ENCODE results near the gene ARAP1. TPM values are rescaled to one million over a fixed set of nuclear protein-coding genes. Genes with fewer than 3 reads are reported as not detected.

The ARAP1 gene
- total RNA-seq, 2 experiments from 2014 or later, result 77.4 to 79.6 TPM

DNA sequence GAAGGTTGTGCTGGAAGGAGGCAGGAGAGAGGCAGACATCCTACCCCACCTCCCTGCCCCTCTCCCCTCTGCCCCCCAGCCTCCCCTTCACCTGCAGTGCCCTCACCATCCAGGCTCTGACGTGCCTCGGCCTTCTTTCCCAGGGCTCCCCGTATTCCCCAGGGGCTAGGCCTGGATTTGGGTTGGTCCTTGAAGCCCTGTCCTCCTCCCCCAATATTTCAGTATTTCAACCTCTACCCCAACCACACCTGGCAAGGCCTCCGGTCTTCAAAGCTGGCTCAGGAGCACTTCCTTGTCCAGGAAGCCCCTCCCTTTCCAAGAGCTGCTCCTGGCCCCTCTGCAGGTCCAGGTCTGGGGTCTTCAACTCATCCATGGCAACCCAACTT, 69.4 kb downstream of the ARAP1 start:
- Mint-ChIP-seq H3K4me3 (no peak overlapping the region), H3K36me3 (peaks cover 15% of the 10 kb centered on the region), H3K27me3 (peaks cover 12% of the 10 kb centered on the region), H3K27ac (no peak overlapping the region), H3K4me1 (ENCODE audit: low read depth) (peaks cover 17% of the 10 kb centered on the region), H3K9me3 (no peaks in the 10 kb centered on the region)
- POLR2A ChIA-PET, result no interaction called here
- CTCF ChIA-PET, result interaction anchor here (0.9 to 7.1 kb wide), 8 partner anchors 9 to 110 kb away, joined by 3 to 155 read pairs (median 6); partner anchors contain the start of gene STARD10
- no peak for DNase-seq
- intact Hi-C loops (cut with micrococcal nuclease), result no loop called here

DNA sequence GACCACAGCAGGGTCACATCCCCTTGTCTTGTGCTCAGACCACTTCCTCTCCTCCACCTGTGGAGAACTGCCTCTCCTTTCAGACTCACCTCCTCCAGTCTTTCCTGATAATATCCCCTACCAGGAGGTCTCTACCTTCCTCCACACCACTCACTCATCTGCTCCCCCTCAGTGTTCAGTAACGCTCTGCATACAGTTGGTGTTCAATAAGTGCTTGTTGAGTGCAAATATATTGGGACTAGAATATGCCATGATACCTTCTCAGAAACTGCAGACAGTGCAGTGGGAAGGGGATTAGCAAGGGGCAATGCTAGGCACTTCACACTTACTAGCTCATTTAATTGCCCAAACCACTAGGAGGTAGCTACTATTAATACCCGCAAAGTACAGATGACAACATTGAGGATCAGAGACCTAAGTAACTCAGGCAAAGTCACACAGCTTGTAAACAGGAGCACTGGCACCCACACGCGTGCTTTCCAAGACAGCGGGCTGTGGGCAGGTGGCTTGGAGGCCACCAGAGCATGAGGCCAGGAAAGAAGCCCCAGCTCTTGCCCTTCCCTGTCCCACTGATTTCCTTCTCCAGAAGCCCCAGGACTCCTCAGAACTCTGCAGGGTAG, 69.9 kb downstream of the ARAP1 start:
- Mint-ChIP-seq H3K4me1 (ENCODE audit: low read depth) (peaks cover 18% of the 10 kb centered on the region), H3K9me3 (no peaks in the 10 kb centered on the region), H3K4me3 (no peak overlapping the region), H3K27me3 (peaks cover 14% of the 10 kb centered on the region), H3K36me3 (peaks cover 11% of the 10 kb centered on the region), H3K27ac (no peak overlapping the region)
- CTCF ChIA-PET, result interaction anchor here (0.9 to 7.1 kb wide), 7 partner anchors 9 to 94 kb away, joined by 3 to 155 read pairs (median 5); no protein-coding TSS in a partner anchor
- intact Hi-C loops (cut with micrococcal nuclease), result no loop called here
- POLR2A ChIA-PET, result no interaction called here
- no peak for DNase-seq

DNA sequence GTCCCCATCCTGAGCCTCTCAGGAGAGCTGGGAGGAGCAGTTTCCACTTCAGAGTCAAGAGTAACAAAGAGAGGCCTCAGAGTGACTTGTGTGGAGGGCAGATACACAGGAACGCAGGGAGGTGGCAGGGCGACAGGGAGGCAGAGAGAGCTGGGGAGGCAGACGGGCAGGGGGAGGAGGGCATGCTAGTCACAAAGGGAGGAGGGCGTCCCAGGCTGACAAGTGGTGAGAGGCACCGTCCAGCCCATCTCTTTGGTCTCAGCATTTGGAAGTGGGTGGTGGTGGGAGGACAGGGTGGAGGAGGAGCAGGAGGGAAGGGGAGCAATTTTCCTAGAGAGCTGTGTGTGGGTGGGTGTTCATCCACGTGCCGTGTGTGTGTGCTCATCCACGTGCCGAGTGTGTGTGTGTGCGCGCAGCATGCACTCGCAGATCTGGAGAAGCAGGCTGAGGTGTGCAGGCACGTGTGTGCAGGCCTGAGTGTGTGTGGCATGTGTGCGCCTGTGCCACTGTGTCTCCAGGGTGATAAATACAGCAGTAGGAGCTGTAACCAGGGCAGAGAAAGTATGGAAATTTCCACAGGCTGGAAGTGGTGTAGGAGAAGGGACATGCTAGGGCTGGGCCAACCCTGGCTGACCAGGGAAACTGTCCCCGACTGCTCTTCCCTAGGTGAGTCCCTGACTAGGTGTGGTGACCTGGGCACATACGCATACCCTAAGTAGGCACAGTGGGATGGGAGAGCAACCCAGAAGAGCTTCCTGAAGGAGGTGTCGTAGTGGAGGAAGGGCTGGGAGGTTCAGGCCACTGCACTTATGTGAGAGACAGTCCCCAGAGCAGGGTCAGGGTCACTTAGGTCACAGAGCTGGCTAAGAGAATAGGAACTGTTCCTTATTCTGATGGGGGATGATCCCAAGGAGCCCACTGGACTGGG, 70.7 kb downstream of the ARAP1 start:
- no peak overlapping the region for H3K4me3 Mint-ChIP-seq
- POLR2A ChIA-PET, result interaction anchor here (0.5 to 0.8 kb wide), 2 partner anchors 89 to 733 kb away, joined by 3 to 6 read pairs; no protein-coding TSS in a partner anchor
- H3K36me3 Mint-ChIP-seq, result peaks cover 5% of the 10 kb centered on the region
- intact Hi-C loops (cut with micrococcal nuclease), result no loop called here
- H3K27me3 Mint-ChIP-seq, result peaks cover 22% of the 10 kb centered on the region
- CTCF ChIA-PET, result interaction anchor here (0.6 to 7.1 kb wide), 7 partner anchors 9 to 561 kb away, joined by 3 to 155 read pairs (median 4); no protein-coding TSS in a partner anchor
- no peak overlapping the region for H3K27ac Mint-ChIP-seq
- no peaks in the 10 kb centered on the region for H3K9me3 Mint-ChIP-seq
- peaks cover 13% of the 10 kb centered on the region for H3K4me1 Mint-ChIP-seq (ENCODE audit: low read depth)
- DNase-seq, result no peak

DNA sequence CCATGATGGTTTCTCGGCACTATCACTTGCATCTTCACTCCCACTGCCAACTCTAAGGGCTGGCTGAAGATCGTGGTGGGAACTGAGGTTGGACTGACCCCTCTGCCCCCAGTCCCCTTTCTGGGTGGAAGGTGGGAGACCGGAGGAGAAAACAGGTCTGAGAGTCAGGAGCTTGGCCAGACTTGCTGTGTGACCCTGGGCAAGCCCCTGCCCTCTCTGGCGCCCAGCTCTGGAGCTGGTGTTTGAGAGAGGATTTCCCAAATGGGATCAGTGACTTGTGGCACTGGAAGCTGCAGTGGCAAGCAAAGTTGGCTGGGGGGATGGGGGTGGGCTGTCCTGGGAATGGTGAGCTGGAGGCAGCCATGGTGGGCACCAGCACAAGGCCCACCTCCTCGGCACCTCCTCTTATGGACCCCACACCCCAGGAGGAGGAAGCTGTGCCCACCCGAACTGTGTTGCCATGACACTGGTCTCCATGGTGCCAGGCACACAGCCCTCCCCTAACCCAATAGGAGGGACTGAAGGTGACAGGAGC, 71.5 kb downstream of the ARAP1 start:
- Mint-ChIP-seq H3K9me3 (no peaks in the 10 kb centered on the region), H3K27ac (no peak overlapping the region), H3K4me1 (ENCODE audit: low read depth) (peaks cover 7% of the 10 kb centered on the region), H3K36me3 (peaks cover 3% of the 10 kb centered on the region), H3K4me3 (no peak overlapping the region), H3K27me3 (peaks cover 28% of the 10 kb centered on the region)
- ChIA-PET POLR2A (interaction anchor here (0.5 to 0.8 kb wide), 3 partner anchors 88 to 734 kb away, joined by 3 to 6 read pairs (median 3); no protein-coding TSS in a partner anchor), CTCF (interaction anchor here (0.6 to 7.1 kb wide), 7 partner anchors 9 to 562 kb away, joined by 3 to 155 read pairs (median 4); no protein-coding TSS in a partner anchor)
- intact Hi-C loops (cut with micrococcal nuclease), result no loop called here
- DNase-seq, result no peak

DNA sequence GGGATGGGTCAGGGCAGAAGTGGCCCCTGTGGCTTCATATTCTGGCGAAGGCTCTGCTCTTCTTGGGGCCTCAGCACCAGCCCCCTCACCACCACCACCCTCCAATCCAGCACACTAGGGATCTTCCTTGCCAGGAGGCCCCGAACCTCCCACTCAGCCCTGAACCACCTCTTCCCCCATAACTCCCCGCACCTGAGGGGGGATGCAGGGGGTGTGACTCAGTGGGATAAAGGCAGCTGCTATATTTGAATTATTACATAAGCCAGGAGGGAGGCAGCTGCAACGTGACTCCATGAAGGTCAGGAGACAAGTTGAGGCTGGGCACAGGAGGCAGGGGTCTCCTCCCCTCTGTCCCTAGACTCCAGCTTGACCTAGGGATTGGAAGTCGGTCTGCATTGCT, 72.3 kb downstream of the ARAP1 start:
- Mint-ChIP-seq H3K27me3 (peaks cover 36% of the 10 kb centered on the region), H3K4me3 (no peak overlapping the region), H3K36me3 (peaks cover 3% of the 10 kb centered on the region), H3K27ac (no peak overlapping the region), H3K4me1 (ENCODE audit: low read depth) (peaks cover 7% of the 10 kb centered on the region), H3K9me3 (no peaks in the 10 kb centered on the region)
- intact Hi-C loops (cut with micrococcal nuclease), result no loop called here
- CTCF ChIA-PET, result interaction anchor here (0.7 to 7.1 kb wide), 5 partner anchors 12 to 209 kb away, joined by 3 to 155 read pairs (median 4); no protein-coding TSS in a partner anchor
- no peak for DNase-seq
- POLR2A ChIA-PET, result interaction anchor here (0.8 to 1.2 kb wide), 2 partner anchors 11 to 90 kb away, joined by 3 read pairs; no protein-coding TSS in a partner anchor

DNA sequence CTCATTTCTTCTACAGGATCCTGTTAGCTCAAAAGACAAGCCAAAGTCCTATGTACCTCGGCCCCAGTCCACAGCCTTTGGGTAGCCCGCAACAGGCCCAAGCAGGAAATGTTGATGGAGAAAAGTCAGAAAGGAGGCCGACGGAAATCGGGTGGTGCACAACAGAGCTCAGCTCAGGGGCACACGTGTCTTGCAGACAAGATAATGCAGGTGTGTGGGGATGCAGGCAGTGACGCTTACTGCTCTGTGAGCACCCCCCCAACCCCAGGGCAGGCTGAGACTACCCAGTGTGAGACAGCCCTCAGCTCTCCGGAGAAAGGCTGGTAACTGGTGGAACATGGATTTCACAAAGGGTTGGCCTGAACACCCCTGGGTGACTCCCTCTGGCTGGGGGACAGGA, 73.7 kb downstream of the ARAP1 start:
- intact Hi-C loops (cut with micrococcal nuclease), result no loop called here
- Mint-ChIP-seq H3K27me3 (peaks cover 49% of the 10 kb centered on the region), H3K27ac (no peak overlapping the region), H3K4me3 (no peak overlapping the region), H3K4me1 (ENCODE audit: low read depth) (peaks cover 3% of the 10 kb centered on the region), H3K36me3 (peaks cover under 1% of the 10 kb centered on the region), H3K9me3 (no peaks in the 10 kb centered on the region)
- CTCF ChIA-PET, result no interaction called here
- DNase-seq, result no peak
- POLR2A ChIA-PET, result interaction anchor here (0.9 to 1.2 kb wide), 2 partner anchors 10 to 86 kb away, joined by 3 read pairs; no protein-coding TSS in a partner anchor

DNA sequence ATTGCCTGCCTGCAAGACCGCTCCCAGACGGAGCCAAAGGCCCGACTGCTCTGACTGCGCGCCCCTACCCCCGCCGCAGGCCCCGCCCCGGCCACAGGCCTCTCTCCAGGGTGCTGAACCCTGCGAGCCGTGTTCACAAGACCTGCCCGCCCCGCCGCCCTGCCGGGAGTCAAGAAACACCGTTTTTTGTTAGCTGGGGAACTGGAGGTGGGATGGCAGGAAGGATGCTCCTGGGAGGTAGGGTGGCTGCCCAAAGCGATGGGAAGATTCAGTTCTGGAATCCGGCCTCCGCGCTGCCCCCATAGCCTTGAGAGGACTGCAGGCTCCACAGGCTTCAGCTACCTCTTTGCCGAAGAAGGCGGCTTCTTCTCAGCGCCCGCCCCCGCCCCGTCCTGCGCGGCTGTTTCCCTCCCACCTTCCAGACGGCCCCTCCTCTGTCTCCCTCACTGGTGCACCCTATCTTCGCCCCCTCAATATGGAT, 75.3 kb downstream of the ARAP1 start:
- peaks cover 61% of the 10 kb centered on the region for H3K27me3 Mint-ChIP-seq
- H3K36me3 Mint-ChIP-seq, result no peaks in the 10 kb centered on the region
- no peak overlapping the region for H3K27ac Mint-ChIP-seq
- intact Hi-C loops (cut with micrococcal nuclease), result no loop called here
- H3K4me3 Mint-ChIP-seq, result no peak overlapping the region
- ChIA-PET POLR2A (no interaction called here), CTCF (interaction anchor here (1.2 to 3.6 kb wide), 4 partner anchors 8 to 90 kb away, joined by 4 to 22 read pairs (median 10); no protein-coding TSS in a partner anchor)
- DNase-seq, result peak; percentile 80
- no peaks in the 10 kb centered on the region for H3K9me3 Mint-ChIP-seq
- H3K4me1 Mint-ChIP-seq (ENCODE audit: low read depth), result peaks cover 3% of the 10 kb centered on the region

DNA sequence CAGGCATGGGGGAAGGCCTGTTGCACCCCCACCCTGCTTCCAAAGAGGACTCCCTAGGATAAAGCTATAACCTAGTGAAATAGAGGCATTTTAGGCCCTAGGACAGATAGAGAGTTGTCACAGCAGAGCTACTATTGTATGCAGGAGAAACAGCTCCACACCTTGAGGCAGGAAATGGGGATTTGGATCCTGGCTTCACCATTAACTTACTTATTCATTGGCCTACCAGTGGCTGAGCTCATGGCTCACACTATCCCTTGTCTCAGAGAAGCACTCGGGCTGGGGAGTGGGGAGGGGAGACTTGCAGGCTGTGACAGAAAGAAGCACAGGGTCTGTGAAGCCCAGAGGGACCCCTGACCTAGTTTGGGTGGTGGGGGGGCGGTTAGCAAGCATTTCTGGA, 77.0 kb downstream of the ARAP1 start:
- no peaks in the 10 kb centered on the region for H3K36me3 Mint-ChIP-seq
- CTCF ChIA-PET, result interaction anchor here (0.6 to 3.6 kb wide), 3 partner anchors 10 to 130 kb away, joined by 5 to 22 read pairs (median 15); no protein-coding TSS in a partner anchor

DNA sequence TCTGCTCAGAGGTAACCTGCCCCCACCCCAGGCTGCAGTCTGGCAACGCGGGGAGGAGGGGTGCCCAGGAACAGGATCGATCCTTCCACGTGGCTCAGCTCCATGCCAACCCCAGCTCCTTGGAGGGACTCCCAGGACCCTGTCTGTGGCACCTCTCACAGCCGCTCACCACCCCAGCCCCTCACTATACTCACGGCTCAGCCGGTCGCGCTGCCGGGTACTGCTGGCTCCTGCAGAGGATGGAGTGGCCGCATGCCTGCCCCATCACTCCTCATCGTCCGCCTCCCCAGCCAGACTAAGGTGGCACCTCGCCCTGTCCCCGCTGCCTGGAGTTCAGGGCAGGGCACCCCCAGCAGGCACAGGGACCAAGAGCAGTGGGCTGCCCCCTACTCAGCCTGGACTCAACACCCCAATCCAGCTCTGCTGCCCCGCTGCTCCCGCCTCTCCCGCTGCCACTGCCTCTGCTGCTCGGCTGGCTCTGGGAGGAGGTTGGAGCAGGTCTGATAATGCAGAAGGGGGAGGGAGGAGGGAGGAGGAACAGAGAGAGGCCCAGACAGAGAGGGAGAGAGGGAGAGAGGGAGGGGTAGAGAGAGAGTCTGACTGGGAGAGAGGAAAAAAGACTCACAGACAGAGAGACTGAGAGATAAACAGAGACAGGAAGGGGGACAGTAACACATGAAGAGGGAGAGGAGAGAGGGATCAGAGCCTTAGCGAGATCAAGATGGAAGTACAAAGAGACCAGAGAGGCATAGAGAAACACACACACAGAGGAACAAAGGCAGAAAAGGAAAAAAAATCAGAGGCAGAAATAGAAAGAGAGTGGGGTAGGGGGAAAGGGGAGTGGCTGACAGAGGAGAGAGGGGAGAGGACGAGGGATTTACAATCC, 78.0 kb downstream of the ARAP1 start, which contains the start of gene PDE2A:
TSS of gene PDE2A (minus strand) at position 480 of the 886 bp plus-strand sequence. CDS start at position 265, 215 bp downstream.
- Mint-ChIP-seq H3K4me1 (ENCODE audit: low read depth) (peaks cover 5% of the 10 kb centered on the region), H3K9me3 (no peaks in the 10 kb centered on the region), H3K4me3 (no peak within 1 kb of the TSS), H3K27me3 (peaks cover 77% of the 10 kb centered on the region), H3K36me3 (no peaks in the 10 kb centered on the region), H3K27ac (no peak within 1 kb of the TSS)
- intact Hi-C loops (cut with micrococcal nuclease), result no loop called here
- CTCF ChIA-PET, result interaction anchor here (2.9 to 3.6 kb wide), 2 partner anchors 11 to 88 kb away, joined by 15 to 22 read pairs; no protein-coding TSS in a partner anchor
- POLR2A ChIA-PET, result no interaction called here
- DNase-seq, result no peak

More for the DNA sequence above, 77.0 kb downstream of the ARAP1 start:
- H3K4me1 Mint-ChIP-seq (ENCODE audit: low read depth), result peaks cover 3% of the 10 kb centered on the region
- no peak overlapping the region for H3K4me3 Mint-ChIP-seq
- H3K9me3 Mint-ChIP-seq, result no peaks in the 10 kb centered on the region
- intact Hi-C loops (cut with micrococcal nuclease), result no loop called here
- peaks cover 74% of the 10 kb centered on the region for H3K27me3 Mint-ChIP-seq
- no peak for DNase-seq
- no peak overlapping the region for H3K27ac Mint-ChIP-seq
- POLR2A ChIA-PET, result interaction anchor here (0.7 kb wide), 1 partner anchor 260 kb away, joined by 3 read pairs; no protein-coding TSS in a partner anchor

DNA sequence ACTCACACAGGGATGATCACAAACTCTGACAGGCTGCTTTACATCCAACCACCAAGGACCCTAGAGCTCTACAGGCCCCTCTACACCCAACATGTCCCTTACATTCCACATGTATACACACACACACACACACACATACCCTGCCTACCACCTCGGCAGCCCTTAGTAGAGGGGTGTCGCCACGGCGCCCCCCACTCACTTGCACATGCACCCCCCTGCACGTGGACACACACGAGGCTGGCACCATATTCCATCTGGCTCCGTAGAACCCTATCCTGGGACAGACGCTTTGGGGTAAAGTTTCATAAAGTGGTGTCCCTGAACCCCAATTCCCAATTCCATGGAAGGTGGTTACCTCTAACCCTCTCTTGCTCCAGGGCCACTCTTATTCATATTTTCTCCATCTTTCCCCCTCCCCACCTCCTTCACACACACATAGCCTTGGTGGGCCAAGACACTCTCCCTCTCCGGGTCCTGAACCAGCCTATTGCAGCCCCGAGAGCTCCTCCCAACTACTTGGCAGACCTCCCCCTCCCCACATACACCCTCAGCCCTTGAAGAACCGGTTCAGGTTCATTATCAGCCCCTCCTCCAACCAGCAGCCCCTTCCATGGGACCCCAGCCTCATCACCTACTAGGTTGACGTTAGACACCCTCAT, 78.8 kb downstream of the ARAP1 start:
- Mint-ChIP-seq H3K4me1 (ENCODE audit: low read depth) (peaks cover 13% of the 10 kb centered on the region), H3K36me3 (no peaks in the 10 kb centered on the region), H3K9me3 (no peaks in the 10 kb centered on the region), H3K27ac (no peak overlapping the region), H3K4me3 (no peak overlapping the region), H3K27me3 (peaks cover 77% of the 10 kb centered on the region)
- intact Hi-C loops (cut with micrococcal nuclease), result no loop called here
- DNase-seq, result no peak
- POLR2A ChIA-PET, result no interaction called here
- CTCF ChIA-PET, result no interaction called here

All from activated CD4-positive, alpha-beta memory T cell treated with anti-CD3 and anti-CD28 coated beads for 36 hours (primary cell).